Measurements from ENCODE around the gene GPBP1L1.
"Not testable (repeated sequence)": the region's sequence is repeated elsewhere in the genome, so short reads cannot be mapped to it uniquely, and the experiment has no call there.

GPBP1L1 gene

GRCh38 chr1:45686288-45687013 is at the start of gene GPBP1L1:
TSS of gene GPBP1L1 (minus strand) at chr1:45686533. CDS start at chr1:45659087, 27,446 bp downstream.
- peak; percentile 100 for DNase-seq

GRCh38 chr1:45730780-45731319 is 44.5 kb upstream of the GPBP1L1 start:
- no peak for DNase-seq

- no peak for DNase-seq
Measured at GRCh38 chr1:45730075-45730779, 43.9 kb upstream of the GPBP1L1 start.

- not testable (repeated sequence) for DNase-seq
Measured at GRCh38 chr1:45726007-45726406, 39.7 kb upstream of the GPBP1L1 start.

GRCh38 chr1:45723248-45723930 is 37.1 kb upstream of the GPBP1L1 start:
- DNase-seq: no peak

GRCh38 chr1:45722809-45723208 is 36.5 kb upstream of the GPBP1L1 start:
- no peak for DNase-seq

GRCh38 chr1:45721207-45721606 is 34.9 kb upstream of the GPBP1L1 start:
- DNase-seq: no peak

- no peak for DNase-seq
Measured at GRCh38 chr1:45718289-45718688, 32.0 kb upstream of the GPBP1L1 start.

- DNase-seq: not testable (repeated sequence)
Measured at GRCh38 chr1:45717386-45717785, 31.1 kb upstream of the GPBP1L1 start.

- DNase-seq: no peak
Measured at GRCh38 chr1:45716700-45717099, 30.4 kb upstream of the GPBP1L1 start.

GRCh38 chr1:45713711-45714110 is 27.4 kb upstream of the GPBP1L1 start:
- no peak for DNase-seq

- DNase-seq: no peak
Measured at GRCh38 chr1:45704637-45705036, 18.3 kb upstream of the GPBP1L1 start.

- no peak for DNase-seq
Measured at GRCh38 chr1:45694823-45695222, 8.5 kb upstream of the GPBP1L1 start.

GRCh38 chr1:45693811-45694210 is 7.5 kb upstream of the GPBP1L1 start:
- DNase-seq: not testable (repeated sequence)

GRCh38 chr1:45687754-45688740 is 1.7 kb upstream of the GPBP1L1 start, which contains the start of gene TMEM69:
TSS of gene TMEM69 (plus strand) at chr1:45688181. CDS start at chr1:45691069, 2,888 bp downstream.
- DNase-seq: peak; percentile 97

GRCh38 chr1:45687014-45687753 is 851 bp upstream of the GPBP1L1 start:
- DNase-seq: peak; percentile 100

- DNase-seq: peak; percentile 86
Measured at GRCh38 chr1:45686015-45686287, 382 bp downstream of the GPBP1L1 start.

- DNase-seq: peak; percentile 64
Measured at GRCh38 chr1:45685308-45686014, 872 bp downstream of the GPBP1L1 start.

GRCh38 chr1:45684402-45684801 is 1.9 kb downstream of the GPBP1L1 start:
- DNase-seq: no peak

- DNase-seq: no peak
Measured at GRCh38 chr1:45682942-45683341, 3.4 kb downstream of the GPBP1L1 start.

GRCh38 chr1:45679123-45679522 is 7.2 kb downstream of the GPBP1L1 start:
- DNase-seq: no peak

Measured in NCI-H1092 treated with DMSO at 0.1 percent for 48 hours (cell line).